Measurements from ENCODE around the gene EPN3.

DNA sequence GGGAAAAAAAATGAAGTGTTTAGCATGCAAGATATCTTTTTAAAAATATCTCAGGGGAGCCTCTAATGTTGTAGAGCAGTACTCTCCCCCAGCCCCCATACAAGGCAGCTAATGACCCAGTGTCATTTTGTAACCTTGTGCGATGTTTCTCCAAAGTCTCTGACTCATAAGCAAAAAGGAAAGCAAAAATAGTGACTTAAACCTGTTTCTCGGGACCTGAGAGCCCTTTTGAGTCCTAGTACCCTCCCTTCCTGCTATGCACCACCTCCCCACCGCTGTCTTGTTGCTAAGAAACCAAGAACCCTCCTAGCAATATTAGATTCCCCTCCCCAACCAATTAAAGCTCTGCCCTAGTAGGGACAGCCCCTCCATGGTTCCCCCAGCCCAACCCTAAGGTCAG lies 21.5 kb upstream of the EPN3 start:
- TF ChIP-seq CTCF (conservative IDR thresholded peaks at IDR 0.05): no peak
- TF ChIP-seq EZH2 (IDR thresholded peaks at IDR 0.05; ENCODE audit: low read depth): no peak
